H4 (cell line): Measurements from ENCODE around the gene MASP1. TPM values are rescaled to one million over a fixed set of nuclear protein-coding genes. Genes with fewer than 3 reads are reported as not detected.
A peak's percentile ranks its signal among the peaks of the same experiment; 100 is the strongest.

Experiments used
- DNase-seq: peaks from one replicate; pipeline ENCODE4 v3.0.0-alpha.2; 2015; ENCODE audit warnings: low spot score
- total RNA-seq: library from RNA; depleted of rRNA; stranded (reverse); fragments of >200 nt; shearing (Covaris generic); gene quantifications from 2 replicates; pipeline ENCODE4 v1.2.3, GENCODE V29; 2014; rRNA removed

Gene MASP1
- total RNA-seq, 1 experiment from 2014 or later = 10.2 TPM

- DNase-seq = peak; percentile 97
These were observed 104.6 kb downstream of the MASP1 start for GRCh38 chr3:187186801-187187421.

GRCh38 chr3:187186375-187186774, 105.2 kb downstream of the MASP1 start:
- DNase-seq = no peak

DNA sequence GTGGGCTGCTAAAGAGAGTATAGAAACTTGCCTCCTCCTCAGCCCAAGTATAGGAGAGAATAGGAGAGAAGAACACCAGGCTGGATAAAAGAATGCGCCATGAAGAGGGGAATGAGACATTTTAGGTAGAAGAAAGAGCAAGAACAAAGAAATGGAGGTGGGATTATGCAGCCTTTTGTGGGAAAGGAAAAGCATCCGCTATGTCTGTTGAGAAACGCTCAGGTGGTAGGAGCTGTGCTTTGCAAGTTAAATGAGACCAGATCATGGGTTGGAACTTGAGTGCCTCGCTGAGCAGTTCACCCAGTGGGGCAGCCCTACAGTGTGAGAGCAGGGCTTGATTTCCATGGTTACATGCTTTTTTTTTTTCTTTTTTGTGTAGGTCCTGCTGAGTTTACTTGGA, 105.8 kb downstream of the MASP1 start:
- no peak for DNase-seq

Other genes starting within 250 kb of the MASP1 start
- 76.1 and 100.0 TPM in 2 replicates for gene RPL39L, start 152.2 kb downstream of the MASP1 start, total RNA-seq
- gene RTP1, start 94.3 kb downstream of the MASP1 start, total RNA-seq = 0.29 TPM in 1 of 2 replicates, not detected in the other
- 16.6 and 18.7 TPM in 2 replicates for gene RTP4, start 76.6 kb upstream of the MASP1 start, total RNA-seq